ENCODE measurements around the gene DYNLT1.

GRCh38 chr6:158647501-158647900 lies 3.0 kb upstream of the DYNLT1 start:
- TF ChIP-seq, protein P1, sequence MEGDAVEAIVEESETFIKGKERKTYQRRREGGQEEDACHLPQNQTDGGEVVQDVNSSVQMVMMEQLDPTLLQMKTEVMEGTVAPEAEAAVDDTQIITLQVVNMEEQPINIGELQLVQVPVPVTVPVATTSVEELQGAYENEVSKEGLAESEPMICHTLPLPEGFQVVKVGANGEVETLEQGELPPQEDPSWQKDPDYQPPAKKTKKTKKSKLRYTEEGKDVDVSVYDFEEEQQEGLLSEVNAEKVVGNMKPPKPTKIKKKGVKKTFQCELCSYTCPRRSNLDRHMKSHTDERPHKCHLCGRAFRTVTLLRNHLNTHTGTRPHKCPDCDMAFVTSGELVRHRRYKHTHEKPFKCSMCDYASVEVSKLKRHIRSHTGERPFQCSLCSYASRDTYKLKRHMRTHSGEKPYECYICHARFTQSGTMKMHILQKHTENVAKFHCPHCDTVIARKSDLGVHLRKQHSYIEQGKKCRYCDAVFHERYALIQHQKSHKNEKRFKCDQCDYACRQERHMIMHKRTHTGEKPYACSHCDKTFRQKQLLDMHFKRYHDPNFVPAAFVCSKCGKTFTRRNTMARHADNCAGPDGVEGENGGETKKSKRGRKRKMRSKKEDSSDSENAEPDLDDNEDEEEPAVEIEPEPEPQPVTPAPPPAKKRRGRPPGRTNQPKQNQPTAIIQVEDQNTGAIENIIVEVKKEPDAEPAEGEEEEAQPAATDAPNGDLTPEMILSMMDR (IDR thresholded peaks at IDR 0.05): no peak
- TF ChIP-seq POLR2A (IDR thresholded peaks at IDR 0.05): no peak
